ENCODE measurements around the gene MUTYH. TPM values are rescaled to one million over a fixed set of nuclear protein-coding genes. Genes with fewer than 3 reads are reported as not detected.
A peak's percentile ranks its signal among the peaks of the same experiment; 100 is the strongest.
"Not testable (repeated sequence)": the region's sequence is repeated elsewhere in the genome, so short reads cannot be mapped to it uniquely, and the experiment has no call there.

Gene MUTYH
- total and polyA plus RNA-seq, 5 donors, result 7.7 to 12.7 (median 11.0) TPM

DNA sequence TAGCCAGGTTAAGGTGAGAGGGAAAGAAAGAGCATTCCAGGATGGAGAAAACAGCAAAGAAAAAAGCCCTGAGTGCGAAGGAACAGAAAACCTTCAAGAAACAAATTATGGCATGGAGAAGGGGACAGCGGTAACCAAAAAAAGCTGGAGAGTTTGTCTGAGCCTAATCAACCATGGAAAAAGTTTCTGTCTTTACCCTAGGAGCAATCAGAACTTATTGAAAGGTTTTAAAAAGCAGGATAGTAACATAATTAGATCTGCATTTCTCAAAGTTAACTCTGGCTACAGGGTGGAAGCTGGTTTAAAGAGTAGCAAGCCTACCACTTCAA lies 39.6 kb downstream of the MUTYH start:
- intact Hi-C loops (cut with DNase I), result loop anchor here in 3 of 4 donors (1.0 to 10.0 kb wide), 4 partner anchors 286 to 466 kb away; partner anchors contain the start of genes HECTD3 (in 1 of the 3) and UROD (in 1 of the 3)
- Histone ChIP-seq H3K4me1 (ENCODE audit: control insufficient read depth, insufficient read depth, low read length) (peaks cover 3% of the 10 kb centered on the region), H3K9me3 (ENCODE audit: control insufficient read depth, low read length) (no peaks in the 10 kb centered on the region), H3K27ac (ENCODE audit: low read length) (no peak overlapping the region), H3K4me3 (ENCODE audit: low read length) (no peak overlapping the region), H3K27me3 (ENCODE audit: control insufficient read depth, insufficient read depth) (no peaks in the 10 kb centered on the region)
- WGBS, result 63% methylated on average over 2 of the region's 2 CpGs
- DNase-seq (no peak), ATAC-seq (no peak)

DNA sequence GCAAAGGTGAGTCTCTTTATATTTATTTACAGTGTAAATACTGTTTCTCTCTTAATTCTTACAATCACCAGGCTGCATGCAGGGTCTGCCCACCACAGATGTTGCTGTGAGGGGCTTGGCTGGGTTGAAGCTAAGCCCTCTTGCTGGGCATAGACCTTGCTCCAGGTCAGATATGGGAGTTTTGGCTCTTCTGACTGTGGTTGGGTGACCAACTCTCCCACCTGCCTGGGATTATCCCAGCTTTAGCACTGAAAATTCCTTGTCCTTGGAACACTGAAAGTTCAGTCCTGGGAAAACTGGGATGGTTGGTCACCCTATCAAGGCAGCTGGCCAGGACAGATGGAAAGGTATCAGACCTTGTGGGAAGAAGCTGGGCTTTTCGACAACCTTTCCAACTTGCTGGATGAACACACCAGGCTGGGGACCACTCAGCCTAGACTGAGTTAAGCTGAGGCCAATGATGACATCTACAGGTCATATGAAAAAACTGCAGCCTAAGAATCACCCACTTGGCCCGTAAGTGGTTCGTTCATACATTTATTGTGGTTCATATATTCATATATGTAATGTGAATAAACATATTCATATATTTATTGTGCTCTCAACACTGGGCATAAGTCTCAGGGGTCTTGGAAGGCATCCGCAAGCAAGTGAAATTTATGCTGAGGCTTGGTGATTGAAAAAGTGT lies 40.1 kb downstream of the MUTYH start:
- Histone ChIP-seq H3K4me1 (ENCODE audit: control insufficient read depth, insufficient read depth, low read length) (peaks cover 3% of the 10 kb centered on the region), H3K27me3 (ENCODE audit: control insufficient read depth, insufficient read depth) (no peaks in the 10 kb centered on the region), H3K27ac (ENCODE audit: low read length) (no peak overlapping the region), H3K4me3 (ENCODE audit: low read length) (no peak overlapping the region), H3K9me3 (ENCODE audit: control insufficient read depth, low read length) (no peaks in the 10 kb centered on the region)
- WGBS, result 9% methylated on average over 4 of the region's 4 CpGs
- intact Hi-C loops (cut with DNase I), result loop anchor here (1.0 to 10.0 kb wide), 5 partner anchors 283 to 465 kb away; partner anchors contain the start of genes HECTD3 (in 1 of the 4) and UROD (in 1 of the 4)
- DNase-seq, result peak in 2 of 3 donors; percentile 34 to 63
- ATAC-seq, result no peak

DNA sequence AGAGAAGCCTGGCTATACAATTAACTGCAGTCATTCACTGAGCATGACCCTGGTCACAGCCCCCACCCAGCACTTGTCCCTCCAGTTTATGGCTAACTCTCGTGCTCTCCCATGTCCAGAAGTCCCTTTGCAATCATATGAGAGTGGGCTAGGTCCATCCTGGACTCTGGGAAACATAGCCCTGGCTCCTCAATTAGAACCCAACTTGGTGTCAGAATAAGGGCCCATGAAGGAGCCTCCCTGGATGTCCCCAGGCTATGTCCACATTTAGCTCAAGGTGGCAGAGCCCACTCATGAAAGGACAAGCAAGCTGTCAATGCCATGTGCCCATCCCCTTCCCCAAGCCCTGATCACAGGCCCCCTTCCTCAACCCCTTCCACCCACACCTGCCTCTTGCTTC lies 40.9 kb downstream of the MUTYH start:
- Histone ChIP-seq H3K27me3 (ENCODE audit: control insufficient read depth, insufficient read depth) (no peaks in the 10 kb centered on the region), H3K4me1 (ENCODE audit: control insufficient read depth, insufficient read depth, low read length) (no peaks in the 10 kb centered on the region), H3K27ac (ENCODE audit: low read length) (no peak overlapping the region), H3K9me3 (ENCODE audit: control insufficient read depth, low read length) (no peaks in the 10 kb centered on the region), H3K4me3 (ENCODE audit: low read length) (no peak overlapping the region)
- DNase-seq, result no peak
- intact Hi-C loops (cut with DNase I), result loop anchor here in 1 of 4 donors (2.0 kb wide), 1 partner anchor 282 kb away; no protein-coding TSS in a partner anchor
- no peak for ATAC-seq
- 71% methylated on average over 1 of the region's 1 CpG for WGBS

- DNase-seq (no peak), ATAC-seq (no peak)
- no peaks in the 10 kb centered on the region for H3K9me3 ChIP-seq (ENCODE audit: control insufficient read depth, low read length)
- no peak overlapping the region for H3K27ac ChIP-seq (ENCODE audit: low read length)
- H3K4me3 ChIP-seq (ENCODE audit: low read length), result no peak overlapping the region
- intact Hi-C loops (cut with DNase I), result loop anchor here in 1 of 4 donors (2.0 kb wide), 1 partner anchor 281 kb away; no protein-coding TSS in a partner anchor
- no peaks in the 10 kb centered on the region for H3K4me1 ChIP-seq (ENCODE audit: control insufficient read depth, insufficient read depth, low read length)
- H3K27me3 ChIP-seq (ENCODE audit: control insufficient read depth, insufficient read depth), result no peaks in the 10 kb centered on the region
- 73% methylated on average over 8 of the region's 8 CpGs for WGBS
Observed at GRCh38 chr1:45297666-45298356, 42.4 kb downstream of the MUTYH start.

GRCh38 chr1:45291716-45292115 lies 48.5 kb downstream of the MUTYH start:
- ATAC-seq (no peak), DNase-seq (no peak)
- intact Hi-C loops (cut with DNase I), result no loop called here
- no peaks in the 10 kb centered on the region for H3K27me3 ChIP-seq (ENCODE audit: control insufficient read depth, insufficient read depth)
- no peaks in the 10 kb centered on the region for H3K9me3 ChIP-seq (ENCODE audit: control insufficient read depth, low read length)
- no peak overlapping the region for H3K27ac ChIP-seq (ENCODE audit: low read length)
- H3K4me1 ChIP-seq (ENCODE audit: control insufficient read depth, insufficient read depth, low read length), result no peaks in the 10 kb centered on the region
- 78% methylated on average over 2 of the region's 2 CpGs for WGBS
- no peak overlapping the region for H3K4me3 ChIP-seq (ENCODE audit: low read length)

DNA sequence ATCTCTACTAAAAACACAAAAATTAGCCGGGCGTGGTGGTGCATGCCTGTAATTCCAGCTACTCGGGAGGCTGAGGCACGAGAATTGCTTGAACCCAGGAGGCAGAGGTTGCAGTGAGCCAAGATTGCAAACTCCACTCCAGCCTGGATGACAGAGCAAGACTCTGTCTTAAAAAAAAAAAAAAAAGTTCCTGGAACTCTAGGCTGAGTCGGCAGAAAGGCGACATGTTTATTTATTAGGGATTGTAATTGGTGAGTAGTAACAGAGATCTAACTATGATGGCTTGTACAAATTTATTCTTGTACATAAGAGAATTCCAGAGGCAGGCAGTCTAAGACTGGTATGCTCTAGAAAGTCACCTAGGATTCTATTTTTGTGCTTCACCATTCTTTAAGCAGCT lies 49.2 kb downstream of the MUTYH start:
- H3K27ac ChIP-seq (ENCODE audit: low read length); H3K27me3 ChIP-seq (ENCODE audit: control insufficient read depth, insufficient read depth); intact Hi-C loops (cut with DNase I); DNase-seq; H3K4me3 ChIP-seq (ENCODE audit: low read length); H3K4me1 ChIP-seq (ENCODE audit: control insufficient read depth, insufficient read depth, low read length); ATAC-seq; H3K9me3 ChIP-seq (ENCODE audit: control insufficient read depth, low read length): not testable (repeated sequence)
- 86% methylated on average over 6 of the region's 6 CpGs for WGBS

DNA sequence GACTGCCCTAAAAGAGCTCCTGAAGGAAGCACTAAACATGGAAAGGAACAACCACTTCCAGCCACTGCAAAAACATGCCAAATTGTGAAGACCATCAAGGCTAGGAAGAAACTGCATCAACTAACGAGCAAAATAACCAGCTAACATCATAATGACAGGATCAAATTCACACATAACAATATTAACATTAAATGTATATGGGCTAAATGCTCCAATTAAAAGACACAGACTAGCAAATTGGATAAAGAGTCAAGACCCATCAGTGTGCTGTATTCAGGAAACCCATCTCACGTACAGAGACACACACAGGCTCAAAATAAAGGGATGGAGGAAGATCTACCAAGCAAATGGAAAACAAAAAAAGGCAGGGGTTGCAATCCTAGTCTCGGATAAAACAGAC lies 53.7 kb downstream of the MUTYH start:
- H3K27me3 ChIP-seq (ENCODE audit: control insufficient read depth, insufficient read depth); ATAC-seq; intact Hi-C loops (cut with DNase I); H3K27ac ChIP-seq (ENCODE audit: low read length); H3K4me3 ChIP-seq (ENCODE audit: low read length); H3K9me3 ChIP-seq (ENCODE audit: control insufficient read depth, low read length); DNase-seq; H3K4me1 ChIP-seq (ENCODE audit: control insufficient read depth, insufficient read depth, low read length): not testable (repeated sequence)
- 69% methylated on average over 2 of the region's 3 CpGs for WGBS

- intact Hi-C loops (cut with DNase I); DNase-seq: not testable (repeated sequence)
- 76% methylated on average over 9 of the region's 9 CpGs for WGBS
Observed at GRCh38 chr1:45284858-45285257, 55.4 kb downstream of the MUTYH start.

DNA sequence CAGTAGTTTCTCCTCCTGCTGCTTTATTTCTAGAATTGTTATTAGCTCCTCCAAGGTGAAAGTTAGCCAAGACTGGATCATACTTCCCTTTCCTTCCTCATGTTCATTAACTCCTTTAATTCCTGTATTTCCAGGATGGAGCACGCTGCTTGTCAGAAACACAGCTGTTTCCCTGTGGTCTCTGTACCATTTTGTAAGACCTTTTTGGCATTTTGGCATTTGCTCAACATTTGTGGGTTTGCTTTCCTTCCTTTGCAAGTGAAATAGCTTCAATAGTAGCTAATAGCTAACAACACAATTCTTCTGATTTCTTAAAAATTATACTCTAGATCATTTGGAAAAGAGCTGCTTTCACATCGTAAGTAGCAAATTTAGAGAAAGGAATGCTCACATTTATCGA lies 57.9 kb downstream of the MUTYH start:
- Histone ChIP-seq H3K9me3 (ENCODE audit: control insufficient read depth, low read length) (no peaks in the 10 kb centered on the region), H3K4me3 (ENCODE audit: low read length) (no peak overlapping the region), H3K27ac (ENCODE audit: low read length) (no peak overlapping the region), H3K4me1 (ENCODE audit: control insufficient read depth, insufficient read depth, low read length) (no peaks in the 10 kb centered on the region), H3K27me3 (ENCODE audit: control insufficient read depth, insufficient read depth) (no peaks in the 10 kb centered on the region)
- 44% methylated on average over 3 of the region's 3 CpGs for WGBS
- intact Hi-C loops (cut with DNase I), result no loop called here
- no peak for ATAC-seq
- DNase-seq, result no peak

More at GRCh38 chr1:45284858-45285257, 55.4 kb downstream of the MUTYH start:
- H3K27ac ChIP-seq (ENCODE audit: low read length); H3K4me1 ChIP-seq (ENCODE audit: control insufficient read depth, insufficient read depth, low read length); H3K27me3 ChIP-seq (ENCODE audit: control insufficient read depth, insufficient read depth); H3K4me3 ChIP-seq (ENCODE audit: low read length); ATAC-seq; H3K9me3 ChIP-seq (ENCODE audit: control insufficient read depth, low read length): not testable (repeated sequence)
